ENCODE results near the gene INVS.

INVS gene

DNA sequence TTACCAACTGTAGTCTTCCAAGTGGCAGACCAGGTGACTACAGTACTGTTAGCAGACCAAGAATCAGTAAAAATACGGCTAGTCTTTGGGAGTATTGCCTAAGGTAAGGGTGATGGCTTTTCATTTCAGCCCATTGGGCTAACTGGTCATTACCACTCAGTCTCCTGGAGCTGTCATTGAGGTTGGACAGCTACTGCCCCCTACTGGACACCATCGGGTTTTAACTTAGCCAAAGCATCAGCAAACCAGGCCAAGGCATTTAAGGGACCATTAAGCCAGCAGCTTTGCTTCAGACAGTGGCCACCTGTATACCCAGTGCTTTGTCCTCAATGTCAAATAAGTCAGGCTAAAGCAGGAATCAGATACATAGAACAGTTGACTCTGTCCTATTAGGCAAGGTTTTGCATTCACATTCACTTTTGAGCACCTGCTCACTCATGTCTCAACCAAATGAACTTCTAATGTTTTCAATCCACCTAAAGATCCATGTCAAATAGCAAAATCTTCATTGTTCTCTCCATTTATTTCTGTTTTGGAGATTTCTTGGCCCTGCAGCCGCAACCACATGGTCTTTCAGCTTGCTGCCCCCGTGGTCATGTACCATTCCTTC lies 117.2 kb downstream of the INVS start:
- peak; percentile 68 to 85 for DNase-seq (ENCODE audit: low read depth in 2 of 2)
- TF ChIP-seq, protein P1, sequence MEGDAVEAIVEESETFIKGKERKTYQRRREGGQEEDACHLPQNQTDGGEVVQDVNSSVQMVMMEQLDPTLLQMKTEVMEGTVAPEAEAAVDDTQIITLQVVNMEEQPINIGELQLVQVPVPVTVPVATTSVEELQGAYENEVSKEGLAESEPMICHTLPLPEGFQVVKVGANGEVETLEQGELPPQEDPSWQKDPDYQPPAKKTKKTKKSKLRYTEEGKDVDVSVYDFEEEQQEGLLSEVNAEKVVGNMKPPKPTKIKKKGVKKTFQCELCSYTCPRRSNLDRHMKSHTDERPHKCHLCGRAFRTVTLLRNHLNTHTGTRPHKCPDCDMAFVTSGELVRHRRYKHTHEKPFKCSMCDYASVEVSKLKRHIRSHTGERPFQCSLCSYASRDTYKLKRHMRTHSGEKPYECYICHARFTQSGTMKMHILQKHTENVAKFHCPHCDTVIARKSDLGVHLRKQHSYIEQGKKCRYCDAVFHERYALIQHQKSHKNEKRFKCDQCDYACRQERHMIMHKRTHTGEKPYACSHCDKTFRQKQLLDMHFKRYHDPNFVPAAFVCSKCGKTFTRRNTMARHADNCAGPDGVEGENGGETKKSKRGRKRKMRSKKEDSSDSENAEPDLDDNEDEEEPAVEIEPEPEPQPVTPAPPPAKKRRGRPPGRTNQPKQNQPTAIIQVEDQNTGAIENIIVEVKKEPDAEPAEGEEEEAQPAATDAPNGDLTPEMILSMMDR (IDR thresholded peaks at IDR 0.05; ENCODE audit: low read depth, low read length) = peak; percentile 77

DNA sequence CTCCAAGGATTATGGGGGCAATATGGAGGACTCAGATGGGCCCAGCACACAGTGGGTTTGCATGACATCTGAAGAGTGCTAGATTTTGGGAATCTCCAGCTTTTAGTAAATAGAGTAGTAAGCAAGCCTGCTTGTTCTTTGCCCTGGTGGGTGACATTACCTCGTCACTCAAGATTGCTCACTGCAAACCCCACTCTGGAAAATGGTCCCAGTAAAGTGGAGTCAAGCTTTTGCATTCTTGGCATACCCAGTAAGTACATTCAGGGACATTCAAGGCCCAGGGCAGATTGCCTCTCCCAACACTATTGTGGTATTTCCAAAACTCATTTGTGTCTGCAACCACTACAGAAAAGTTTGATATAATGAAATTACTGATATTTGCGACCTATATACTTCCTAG lies 118.5 kb downstream of the INVS start:
- DNase-seq (ENCODE audit: low read depth in 2 of 2) = no peak
- no peak overlapping the region for H3K4me3 ChIP-seq (replicated peaks in 1 of 2; ENCODE audit: low read depth in 2 of 2, low read length in 2 of 2)
- TF ChIP-seq, protein P1 (IDR thresholded peaks at IDR 0.05; ENCODE audit: low read depth, low read length) = no peak

More for the DNA sequence above, 117.2 kb downstream of the INVS start:
- H3K4me3 ChIP-seq (replicated peaks in 1 of 2; ENCODE audit: low read depth in 2 of 2, low read length in 2 of 2) = no peak overlapping the region

DNA sequence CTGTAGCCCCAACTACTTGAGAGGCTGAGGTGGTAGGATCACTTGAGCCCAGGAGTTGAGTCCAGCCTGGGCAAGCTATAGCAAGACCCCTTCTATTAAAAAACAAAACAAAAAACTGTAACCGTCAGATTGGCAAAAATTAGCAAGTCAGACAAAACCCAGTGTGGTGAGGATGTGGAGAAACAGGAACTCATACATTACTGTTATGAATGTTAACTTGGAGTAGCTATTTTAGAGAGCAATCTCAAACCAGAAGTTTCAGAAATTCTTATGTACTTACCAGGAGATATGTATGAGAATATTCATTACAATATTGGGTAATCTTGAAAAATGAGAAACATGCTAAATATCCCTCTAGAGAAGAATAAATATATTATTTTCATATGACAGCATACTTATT lies 120.3 kb downstream of the INVS start:
- no peak for DNase-seq (ENCODE audit: low read depth in 2 of 2)
- TF ChIP-seq, protein P1 (IDR thresholded peaks at IDR 0.05; ENCODE audit: low read depth, low read length) = no peak
- H3K4me3 ChIP-seq (replicated peaks in 1 of 2; ENCODE audit: low read depth in 2 of 2, low read length in 2 of 2) = no peak overlapping the region

DNA sequence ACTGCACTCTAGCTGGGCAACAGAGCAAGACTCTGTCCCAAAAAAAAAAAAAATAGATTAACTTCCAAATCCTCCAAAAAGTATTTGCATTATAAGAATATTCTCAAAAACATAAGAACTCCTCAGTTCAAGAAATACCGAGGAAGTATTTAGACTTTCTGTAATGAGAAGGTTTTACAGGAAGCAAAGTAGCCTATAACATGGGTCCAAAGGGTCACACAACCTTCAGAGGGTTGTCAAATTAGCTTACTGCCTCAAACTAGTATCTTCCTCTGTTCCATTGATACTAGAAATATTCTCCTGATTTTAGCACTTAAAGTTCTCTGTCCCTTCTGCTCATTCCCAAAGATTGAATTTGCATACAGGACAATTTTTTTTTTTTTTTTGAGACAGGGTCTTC lies 121.9 kb downstream of the INVS start:
- no peak for DNase-seq (ENCODE audit: low read depth in 2 of 2)
- TF ChIP-seq, protein P1 (IDR thresholded peaks at IDR 0.05; ENCODE audit: low read depth, low read length) = no peak

DNA sequence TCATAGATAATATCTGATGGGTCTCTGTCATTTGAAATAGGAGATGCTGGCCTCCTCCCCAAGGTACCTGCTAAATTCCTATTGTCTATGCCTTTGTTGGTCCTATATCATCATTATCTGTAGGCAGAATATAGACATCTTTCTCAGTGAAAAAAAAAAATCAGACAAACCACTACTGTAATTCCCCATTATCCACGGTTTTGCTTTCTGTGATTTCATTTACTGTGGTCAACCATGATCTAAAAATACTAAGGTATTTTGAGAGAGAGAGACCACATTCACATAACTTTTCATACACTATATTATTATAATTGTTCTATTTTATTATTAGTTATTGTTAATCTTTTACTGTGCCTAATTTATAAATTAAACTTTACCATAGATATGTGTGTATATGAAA lies 122.5 kb downstream of the INVS start:
- DNase-seq (ENCODE audit: low read depth in 2 of 2) = no peak
- TF ChIP-seq, protein P1 (IDR thresholded peaks at IDR 0.05; ENCODE audit: low read depth, low read length) = no peak
- H3K4me3 ChIP-seq (replicated peaks in 1 of 2; ENCODE audit: low read depth in 2 of 2, low read length in 2 of 2) = no peak overlapping the region

More for the DNA sequence above, 121.9 kb downstream of the INVS start:
- no peak overlapping the region for H3K4me3 ChIP-seq (replicated peaks in 1 of 2; ENCODE audit: low read depth in 2 of 2, low read length in 2 of 2)

DNA sequence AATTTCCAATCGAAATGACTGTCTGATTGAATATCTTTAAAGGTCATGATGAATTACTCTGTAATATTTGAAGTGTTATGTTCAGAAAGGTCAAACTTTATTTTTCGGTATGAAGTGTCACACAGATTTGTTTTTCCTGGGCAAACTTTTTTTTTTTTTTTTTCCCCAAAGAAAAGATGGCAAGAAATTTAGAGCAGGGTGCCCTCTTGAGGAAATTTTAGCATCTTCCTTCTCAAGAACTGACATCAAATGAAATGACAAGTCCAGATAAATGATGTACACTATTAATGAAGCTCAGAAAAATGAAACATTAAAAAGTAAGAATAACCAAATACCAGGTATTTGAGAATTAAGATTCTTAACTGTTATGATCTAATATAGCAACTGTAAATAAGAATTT lies 123.6 kb downstream of the INVS start:
- H3K4me3 ChIP-seq (replicated peaks in 1 of 2; ENCODE audit: low read depth in 2 of 2, low read length in 2 of 2) = no peak overlapping the region
- TF ChIP-seq, protein P1 (IDR thresholded peaks at IDR 0.05; ENCODE audit: low read depth, low read length) = peak; percentile 41
- DNase-seq (ENCODE audit: low read depth in 2 of 2) = peak; percentile 64 to 69

DNA sequence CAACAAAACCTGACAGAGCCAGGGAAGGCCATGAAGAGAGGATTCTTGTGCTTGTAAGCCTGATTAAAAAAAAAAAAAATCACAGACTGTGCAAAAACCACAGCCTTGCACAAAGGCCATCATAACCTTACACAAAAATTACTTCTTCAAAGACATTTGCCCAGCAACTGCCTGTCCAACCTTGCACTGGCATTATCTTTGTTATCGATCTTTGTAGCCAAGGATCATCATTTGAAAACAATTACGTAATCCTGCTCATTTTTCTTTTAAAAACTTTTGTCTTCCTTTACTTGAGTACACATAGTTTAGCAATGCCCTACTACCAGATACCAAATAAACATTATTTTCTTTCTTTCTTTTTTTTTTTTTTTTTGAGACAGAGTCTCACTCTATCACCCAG lies 128.6 kb downstream of the INVS start:
- no peak overlapping the region for H3K4me3 ChIP-seq (replicated peaks in 1 of 2; ENCODE audit: low read depth in 2 of 2, low read length in 2 of 2)
- peak in 1 of 2 donors; percentile 5 for DNase-seq (ENCODE audit: low read depth in 2 of 2)
- TF ChIP-seq, protein P1 (IDR thresholded peaks at IDR 0.05; ENCODE audit: low read depth, low read length) = no peak
